NCI-H226 (cell line): ENCODE results near the gene POLR1B.
"Not testable (repeated sequence)": the region's sequence is repeated elsewhere in the genome, so short reads cannot be mapped to it uniquely, and the experiment has no call there.

Source experiments
- DNase-seq: peaks from one replicate; pipeline ENCODE4 v3.0.0-alpha.2; 2015

POLR1B gene

DNA sequence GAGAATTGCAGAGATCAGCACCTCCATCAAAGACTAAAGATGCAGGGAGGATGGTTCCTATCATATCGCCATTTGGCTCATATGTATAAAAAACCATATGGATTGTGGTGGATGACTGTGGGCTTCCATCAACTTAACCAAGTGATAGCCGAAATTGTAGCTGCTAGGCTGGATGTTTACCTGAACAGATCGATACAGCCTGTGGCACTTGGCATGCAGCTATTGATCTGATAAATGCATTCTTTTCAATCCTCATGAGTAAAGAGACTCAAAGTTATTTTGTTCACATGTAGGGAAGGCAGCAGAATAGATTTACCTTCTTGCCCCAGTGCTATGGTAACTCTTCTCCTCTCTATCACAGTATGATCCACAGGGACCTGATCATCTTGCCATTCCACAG is 60.7 kb downstream of the POLR1B start:
- no peak for DNase-seq

DNA sequence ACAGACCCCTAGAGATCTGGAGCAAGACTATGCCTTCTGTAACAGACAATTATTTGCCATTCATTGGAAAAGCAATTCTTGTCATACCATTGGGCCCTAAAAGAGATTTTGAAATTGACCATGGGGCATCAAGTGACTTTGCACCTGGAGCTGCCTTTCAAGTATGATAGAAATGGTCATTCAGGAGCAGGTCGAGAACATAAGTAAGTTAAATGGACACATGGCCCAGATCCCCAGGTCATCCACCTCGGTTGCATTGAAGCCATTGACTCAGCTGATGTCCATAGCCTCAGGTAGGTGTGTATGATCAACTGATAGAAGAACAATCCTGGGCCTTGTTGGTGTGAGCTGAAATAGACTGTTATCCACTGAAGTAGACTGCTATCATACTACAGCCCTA is 61.5 kb downstream of the POLR1B start:
- DNase-seq = no peak

DNA sequence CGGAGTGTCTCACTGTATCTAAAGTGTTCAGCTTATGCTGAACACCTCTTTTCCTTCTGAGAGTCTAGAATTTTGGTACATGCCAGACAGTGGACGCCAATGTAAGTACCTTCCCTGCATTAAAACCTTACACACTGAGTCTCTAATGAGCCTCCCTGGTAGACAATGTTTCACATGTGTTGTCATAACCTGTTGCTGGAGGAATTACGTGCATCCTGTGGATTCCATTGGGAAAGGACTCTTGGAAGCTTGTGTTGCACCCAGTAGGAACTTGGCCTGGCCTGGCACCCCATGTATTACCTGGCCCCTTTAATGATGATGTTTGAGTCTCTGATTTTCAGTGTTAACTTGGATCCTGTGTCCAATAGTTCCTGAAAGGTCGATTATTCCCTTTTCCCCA is 62.7 kb downstream of the POLR1B start:
- DNase-seq = no peak

DNA sequence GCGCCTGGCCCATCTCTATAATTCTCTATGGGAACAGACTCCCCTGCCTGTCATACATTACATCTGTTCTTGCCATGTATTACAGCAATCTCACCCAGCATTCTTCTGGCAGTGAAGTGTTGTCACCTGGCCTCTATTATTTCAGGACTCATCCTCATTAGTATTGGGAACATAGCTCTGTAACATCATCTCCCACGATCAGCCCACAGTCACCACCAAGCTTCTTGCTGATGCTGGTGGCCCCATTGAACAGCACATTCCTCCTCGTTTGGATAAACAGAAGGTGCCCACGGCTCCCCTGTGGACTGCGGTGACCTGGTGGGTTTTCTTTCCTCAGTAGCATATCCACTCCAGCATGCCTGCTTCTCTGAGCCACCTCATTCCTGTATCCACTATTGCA is 63.7 kb downstream of the POLR1B start:
- no peak for DNase-seq

DNA sequence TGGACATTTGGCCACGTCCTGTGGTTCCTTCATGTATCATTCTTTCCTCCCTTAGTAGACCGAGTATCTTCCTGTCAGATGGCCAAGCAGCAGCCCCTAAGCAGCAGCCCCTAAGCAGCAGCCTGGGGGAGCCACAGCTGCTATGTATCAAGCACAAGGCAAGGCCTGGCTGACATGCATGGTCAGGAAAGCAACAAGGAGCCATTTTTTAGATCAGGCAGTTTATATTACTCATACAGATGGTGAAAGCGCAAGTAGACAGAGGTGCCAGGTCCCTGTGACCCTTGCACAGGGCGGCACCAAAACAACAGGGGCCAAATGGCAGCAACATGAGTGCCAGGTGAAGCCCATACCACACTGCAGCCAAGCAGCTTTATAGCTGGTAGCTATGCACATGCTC is 64.3 kb downstream of the POLR1B start:
- no peak for DNase-seq

DNA sequence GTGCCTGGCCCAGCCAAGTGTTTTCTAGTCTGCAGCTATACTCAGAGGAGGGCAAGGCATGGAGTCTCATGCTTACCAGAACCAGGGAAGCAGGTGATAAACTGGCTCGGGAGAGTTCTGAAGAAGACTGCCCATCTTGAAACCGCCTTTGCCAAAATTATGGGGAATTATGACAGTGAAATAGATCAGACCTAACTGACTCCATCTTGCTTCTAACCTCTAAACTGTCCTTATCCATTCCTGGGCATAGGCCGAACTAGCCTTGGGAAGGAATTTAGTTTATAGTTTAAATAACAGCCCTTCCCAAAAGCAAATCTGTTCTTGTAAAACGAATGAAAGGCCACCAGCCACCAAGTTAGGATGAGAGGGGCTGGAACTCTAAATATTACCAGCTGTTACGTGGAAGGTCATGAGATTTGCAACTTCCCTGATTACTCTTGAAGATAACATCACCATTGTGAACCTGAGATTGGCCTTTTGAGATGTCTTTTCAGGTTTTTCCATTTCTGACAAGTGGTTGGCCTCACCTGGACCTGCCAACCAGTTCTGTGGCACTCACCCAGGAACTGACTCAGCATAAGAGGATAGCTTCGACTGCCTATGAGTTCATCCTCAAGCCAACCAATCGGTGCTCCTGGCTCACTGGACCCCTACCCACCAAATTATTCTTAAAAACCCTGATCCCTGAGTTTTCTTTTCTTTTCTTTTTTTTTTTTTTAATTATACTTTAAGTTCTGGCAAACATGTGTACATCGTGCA is 65.6 kb downstream of the POLR1B start:
- peak; percentile 35 for DNase-seq

DNA sequence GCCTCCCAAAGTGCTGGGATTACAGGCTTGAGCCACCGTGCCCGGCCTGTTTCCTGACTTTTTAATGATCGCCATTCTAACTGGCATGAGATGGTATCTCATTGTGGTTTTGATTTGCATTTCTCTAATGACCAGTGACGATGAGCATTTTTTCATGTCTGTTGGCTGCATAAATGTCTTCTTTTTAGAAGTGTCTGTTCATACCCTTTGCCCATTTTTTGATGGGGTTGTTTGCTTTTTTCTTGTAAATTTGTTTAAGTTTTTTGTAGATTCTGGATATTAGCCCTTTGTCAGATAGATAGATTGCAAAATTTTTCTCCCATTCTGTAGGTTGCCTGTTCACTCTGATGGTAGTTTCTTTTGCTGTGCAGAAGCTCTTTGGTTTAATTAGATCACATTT is 67.1 kb downstream of the POLR1B start:
- not testable (repeated sequence) for DNase-seq

DNA sequence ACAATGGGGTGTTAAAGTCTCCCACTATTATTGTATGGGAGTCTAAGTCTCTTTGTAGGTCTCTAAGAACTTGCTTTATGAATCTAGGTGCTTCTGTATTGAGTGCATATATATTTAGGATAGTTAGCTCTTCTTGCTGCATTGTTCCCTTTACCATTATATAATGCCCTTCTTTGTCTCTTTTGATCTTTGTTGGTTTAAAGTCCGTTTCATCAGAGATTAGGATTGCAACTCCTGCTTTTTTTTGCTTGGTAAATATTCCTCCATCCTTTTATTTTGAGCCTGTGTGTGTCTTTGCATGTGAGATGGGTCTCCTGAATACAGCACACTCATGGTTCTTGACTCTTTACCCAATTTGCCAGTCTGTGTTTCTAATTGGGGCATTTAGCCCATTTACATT is 70.0 kb downstream of the POLR1B start:
- not testable (repeated sequence) for DNase-seq

DNA sequence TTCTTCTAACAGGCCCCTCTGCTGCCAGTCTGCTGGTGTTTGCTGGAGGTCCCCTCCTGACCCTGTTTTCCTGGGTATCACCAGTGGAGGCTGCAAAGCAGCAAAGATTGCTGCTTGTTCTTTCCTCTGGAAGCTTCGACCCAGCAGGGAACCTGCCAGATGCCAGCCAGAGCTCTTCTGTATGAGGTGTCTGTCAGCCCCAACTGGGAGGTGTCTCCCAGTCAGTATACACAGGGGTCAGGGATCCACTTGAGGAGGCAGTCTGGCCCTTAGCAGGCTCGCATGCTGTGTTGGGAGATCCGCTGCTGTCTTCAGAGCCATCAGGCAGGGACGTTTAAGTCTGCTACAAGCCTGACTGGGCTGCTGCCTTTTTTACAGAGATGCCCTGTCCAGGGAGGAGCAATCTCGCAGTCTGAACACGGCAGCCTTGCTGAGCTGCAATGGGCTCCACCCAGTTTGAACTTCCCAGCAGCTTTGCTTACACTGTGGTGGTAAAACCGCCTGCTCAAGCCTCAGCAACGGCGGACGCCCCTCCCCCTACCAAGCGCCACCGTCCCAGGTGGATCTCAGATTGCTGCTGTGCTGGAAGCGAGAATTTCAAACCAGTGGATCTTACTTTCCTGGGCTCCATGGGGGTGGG is 72.1 kb downstream of the POLR1B start:
- no peak for DNase-seq

DNA sequence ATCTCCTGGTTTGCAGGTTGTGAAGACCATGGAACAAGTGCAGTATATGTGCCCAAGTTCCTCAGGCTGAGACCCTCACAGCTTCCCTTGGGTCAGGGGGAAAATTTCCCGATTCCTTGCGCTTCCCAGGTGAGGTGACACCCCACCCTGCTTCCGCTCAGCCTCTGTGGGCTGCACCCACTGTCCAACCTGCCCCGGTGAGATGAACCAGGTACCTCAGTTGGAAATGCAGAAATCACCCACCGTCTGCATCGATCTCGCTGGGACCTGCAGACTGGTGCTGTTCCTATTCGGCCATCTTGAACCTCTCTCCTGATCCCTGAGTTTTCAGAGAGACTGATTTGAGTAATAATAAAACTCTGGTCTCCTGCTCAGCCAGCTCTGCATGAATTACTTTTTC is 72.8 kb downstream of the POLR1B start:
- DNase-seq = no peak

DNA sequence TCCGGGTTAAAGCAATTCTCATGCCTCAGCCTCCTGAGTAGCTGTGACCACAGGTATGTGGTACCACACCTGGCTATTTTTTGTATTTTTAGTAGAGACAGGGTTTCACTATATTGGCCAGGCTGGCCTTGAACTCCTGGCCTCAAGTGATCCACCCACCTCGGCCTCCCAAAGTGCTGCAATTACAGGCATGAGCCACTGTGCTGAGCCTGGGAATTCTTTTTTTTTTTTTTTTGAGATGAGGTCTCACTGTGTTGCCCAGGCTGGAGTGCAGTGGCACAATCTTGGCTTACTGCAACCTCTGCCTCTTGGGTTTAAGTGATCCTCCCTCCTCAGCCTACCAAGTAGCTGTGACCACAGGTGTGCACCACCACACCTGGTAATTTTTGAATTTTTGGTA is 73.5 kb downstream of the POLR1B start:
- not testable (repeated sequence) for DNase-seq

DNA sequence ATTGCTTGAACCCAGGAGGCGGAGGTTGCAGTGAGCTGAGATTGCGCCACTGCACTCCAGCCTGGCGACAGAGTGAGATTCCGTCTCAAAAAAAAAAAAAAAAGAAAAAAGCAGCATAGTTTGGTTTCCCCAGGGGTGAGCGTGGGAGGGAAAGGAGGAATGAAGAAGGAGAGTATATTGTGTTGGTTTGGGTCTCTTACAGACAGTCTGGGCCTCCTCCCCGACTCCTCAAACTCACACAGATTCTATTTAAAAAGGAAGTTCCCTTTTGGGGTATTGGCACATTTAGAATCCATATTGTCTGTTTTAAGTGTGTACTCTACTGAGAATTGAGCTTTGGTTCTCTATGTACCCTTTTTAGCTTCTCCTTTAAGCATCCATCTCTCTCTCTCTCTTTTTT is 76.1 kb downstream of the POLR1B start:
- no peak for DNase-seq

DNA sequence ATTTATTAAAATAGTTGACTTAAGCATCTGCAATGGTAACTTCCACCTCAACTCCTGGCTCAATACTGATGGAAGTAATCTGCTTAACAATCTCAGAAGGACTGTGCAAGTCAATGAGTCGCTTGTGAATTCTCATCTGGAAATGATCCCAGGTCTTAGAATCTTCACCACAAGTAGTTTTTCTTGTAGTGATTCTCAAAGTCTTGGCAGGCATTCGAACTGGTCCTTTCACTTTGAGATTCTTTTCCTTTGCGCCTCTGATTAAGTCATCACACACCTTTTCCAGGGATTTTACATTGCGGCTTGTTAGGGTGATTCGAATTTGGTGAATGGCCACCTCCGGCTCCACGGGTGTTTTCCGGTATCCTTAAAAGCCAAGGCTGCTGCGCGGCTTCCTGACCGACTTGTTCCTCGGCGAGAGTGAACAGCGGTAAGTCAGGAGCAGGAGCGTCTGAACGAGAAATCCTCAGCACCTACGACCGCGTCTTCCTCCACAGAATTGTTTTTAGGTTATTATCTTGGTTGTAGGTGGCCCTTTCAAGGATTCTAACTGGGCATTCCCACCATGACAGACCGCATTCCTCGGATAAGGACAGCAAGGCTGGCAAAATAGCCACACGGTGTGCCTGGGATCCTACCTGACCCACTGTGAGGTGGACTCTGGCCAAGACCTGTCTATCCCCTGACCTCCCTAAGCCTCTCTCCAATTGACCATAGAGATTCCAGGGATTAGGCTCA is 79.7 kb downstream of the POLR1B start:
- DNase-seq = peak; percentile 80

DNA sequence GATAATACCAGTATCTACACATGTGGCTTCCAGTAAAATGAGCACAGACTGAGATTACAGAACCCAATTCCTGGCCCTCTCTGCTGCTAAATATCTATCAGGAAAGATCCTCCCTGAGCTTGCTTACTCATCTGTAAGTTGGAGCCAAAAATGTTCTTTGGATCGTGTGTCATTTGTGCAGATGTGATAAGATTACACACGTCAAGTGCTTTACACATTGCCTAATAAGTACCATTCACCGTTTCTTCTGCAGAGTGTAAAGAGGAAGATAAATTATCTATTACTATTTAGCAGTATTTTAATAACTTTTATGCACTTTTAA is 80.2 kb downstream of the POLR1B start:
- peak; percentile 98 for DNase-seq

DNA sequence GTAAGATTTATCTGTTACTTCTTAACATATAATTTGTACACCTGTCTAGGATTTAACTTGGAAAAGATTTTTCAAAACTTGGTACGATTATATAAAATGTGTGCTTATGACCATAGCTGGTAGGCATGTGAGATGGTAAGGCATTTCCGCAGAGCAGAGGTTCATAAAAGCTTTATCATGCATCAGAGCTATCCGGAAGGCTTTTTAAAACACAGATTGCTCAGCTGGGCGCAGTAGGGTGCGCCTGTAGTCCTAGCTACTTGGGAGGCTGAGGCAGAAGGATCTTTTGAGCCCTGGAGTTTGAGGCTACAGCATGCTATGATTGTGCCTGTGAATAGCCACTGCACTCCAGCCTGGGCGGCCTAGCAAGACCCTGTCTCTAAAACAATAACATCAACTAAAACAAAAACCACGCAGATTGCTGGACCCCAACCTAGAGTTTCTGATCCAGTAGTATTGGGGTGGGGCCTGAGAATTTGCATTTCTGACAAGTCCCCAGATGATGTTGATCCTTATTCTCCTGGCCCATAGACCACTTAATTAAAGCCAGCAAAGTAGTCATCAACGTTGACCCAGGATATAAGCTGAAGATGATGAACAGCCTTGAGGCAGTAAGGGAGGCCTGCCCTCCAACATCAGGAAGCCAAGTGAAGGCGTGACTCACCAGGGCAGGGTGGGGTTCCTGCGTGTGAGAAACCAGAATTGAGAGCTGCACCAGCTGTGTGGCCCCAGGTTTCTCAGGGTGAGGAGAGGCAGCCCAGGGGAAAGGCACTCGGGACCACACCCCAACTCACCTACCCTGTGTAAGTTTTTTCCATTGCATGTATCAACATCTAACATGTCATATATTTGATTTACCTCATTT is 81.9 kb downstream of the POLR1B start:
- peak; percentile 96 for DNase-seq

DNA sequence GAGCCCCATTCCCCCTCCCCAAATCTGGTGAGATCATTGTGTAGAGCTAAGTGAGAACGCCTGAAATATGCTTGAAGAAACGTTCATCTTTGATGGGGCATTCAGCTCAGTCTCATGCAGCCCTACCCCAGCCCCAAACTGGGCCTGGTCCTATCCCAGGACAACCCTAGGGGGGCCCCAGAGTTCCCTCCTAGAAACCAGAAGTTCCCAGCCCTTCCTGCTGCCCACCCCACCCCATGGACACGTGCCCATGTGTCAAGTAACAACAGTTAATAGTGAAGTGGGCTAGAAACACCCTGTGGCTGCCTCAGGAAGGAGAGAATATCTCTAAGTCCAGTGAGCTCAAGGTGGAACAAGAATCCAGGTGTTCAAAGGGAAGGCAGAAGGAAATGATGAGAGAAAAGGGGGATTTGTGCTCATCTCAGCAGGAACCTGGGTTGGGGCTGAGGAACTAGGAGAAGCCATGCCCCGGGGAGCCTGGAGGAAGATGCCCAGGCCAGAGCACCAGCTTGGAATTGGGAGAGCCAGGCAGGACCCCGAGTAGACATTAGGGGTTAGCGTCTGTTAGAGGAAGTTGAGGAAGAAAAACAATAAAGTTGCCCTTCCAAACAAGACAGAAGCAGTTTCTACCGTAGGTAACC is 83.3 kb downstream of the POLR1B start:
- no peak for DNase-seq

DNA sequence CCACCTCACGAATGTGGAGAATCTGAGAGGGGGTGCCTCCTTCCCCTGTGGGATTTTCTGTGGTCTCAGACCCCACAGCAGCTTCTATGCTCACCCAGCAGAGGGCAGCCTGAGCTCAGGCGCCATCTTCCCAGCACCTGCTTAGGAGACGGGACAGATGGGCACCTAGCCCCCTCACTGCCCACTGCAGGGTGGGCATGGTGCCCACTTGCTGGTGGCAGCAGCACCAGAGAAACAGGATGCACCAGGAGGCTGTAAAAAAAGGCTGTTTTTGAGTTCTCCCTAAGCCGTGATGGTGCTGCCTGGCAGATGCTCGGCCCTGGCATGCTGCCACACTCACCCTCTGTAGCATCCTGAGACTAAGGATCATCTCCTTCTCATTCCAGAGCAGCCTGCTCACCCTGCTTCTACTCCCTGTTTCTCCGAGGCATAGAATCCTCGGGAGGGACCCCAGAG is 84.4 kb downstream of the POLR1B start:
- DNase-seq = peak; percentile 72
